ENCODE data around the gene GC.
"Not testable (repeated sequence)": the region's sequence is repeated elsewhere in the genome, so short reads cannot be mapped to it uniquely, and the experiment has no call there.

GC gene, protein sequence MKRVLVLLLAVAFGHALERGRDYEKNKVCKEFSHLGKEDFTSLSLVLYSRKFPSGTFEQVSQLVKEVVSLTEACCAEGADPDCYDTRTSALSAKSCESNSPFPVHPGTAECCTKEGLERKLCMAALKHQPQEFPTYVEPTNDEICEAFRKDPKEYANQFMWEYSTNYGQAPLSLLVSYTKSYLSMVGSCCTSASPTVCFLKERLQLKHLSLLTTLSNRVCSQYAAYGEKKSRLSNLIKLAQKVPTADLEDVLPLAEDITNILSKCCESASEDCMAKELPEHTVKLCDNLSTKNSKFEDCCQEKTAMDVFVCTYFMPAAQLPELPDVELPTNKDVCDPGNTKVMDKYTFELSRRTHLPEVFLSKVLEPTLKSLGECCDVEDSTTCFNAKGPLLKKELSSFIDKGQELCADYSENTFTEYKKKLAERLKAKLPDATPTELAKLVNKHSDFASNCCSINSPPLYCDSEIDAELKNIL

DNA sequence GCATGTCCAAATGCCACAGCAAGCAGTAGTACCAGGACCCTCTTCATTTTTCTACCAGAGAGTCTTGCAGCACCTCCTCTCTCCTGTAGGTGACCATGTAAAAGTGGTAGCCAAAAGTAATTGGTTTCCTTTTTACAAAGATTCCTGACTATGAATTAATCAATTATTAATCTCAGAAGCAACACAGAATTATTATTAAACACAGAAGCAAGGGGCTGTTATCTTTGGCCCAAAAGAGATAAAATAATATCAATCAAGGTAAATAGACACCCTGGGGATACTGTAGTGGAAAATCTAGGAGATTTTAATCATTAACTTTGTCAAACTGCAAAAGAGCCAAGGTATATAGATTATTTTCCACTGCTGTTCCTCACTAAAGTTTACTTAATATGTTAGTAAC lies at the start of gene GC:
GC (minus strand) TSS at position 108 of the 400 bp plus-strand sequence; CDS start at position 47, 61 bp downstream.
- no peak for DNase-seq

DNA sequence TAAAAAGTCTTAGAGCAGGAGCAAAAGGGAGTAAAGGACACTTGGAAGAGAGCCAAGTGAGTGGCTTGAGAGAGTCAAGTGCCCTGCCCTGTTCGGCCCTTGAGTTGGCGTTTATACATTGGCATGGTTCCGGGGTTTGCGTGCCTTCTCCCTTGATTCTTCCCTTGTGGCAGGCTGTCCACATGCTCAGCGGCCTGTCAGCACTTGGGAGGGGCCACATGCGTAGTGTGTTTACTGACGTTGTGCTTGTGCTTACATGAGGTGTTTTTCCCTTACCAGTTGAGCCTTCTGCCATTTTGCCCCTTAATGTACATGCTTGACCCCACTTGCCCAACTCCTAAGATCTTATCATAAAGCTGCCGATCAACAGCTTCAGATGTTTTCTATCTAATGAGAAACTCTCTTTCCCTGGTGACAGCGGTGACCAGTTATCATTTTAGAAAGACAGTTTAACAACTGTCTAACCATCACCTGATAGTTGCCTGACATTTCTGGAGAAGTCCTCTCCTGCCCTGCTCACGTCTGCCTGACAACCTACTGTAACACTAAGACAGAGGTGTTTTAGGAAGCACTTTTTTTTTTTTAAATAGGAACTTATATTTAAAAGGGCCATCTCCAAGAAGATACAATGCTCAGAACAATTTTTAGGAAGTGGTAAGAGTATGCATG lies 49.5 kb upstream of the GC start:
- DNase-seq, result no peak

DNA sequence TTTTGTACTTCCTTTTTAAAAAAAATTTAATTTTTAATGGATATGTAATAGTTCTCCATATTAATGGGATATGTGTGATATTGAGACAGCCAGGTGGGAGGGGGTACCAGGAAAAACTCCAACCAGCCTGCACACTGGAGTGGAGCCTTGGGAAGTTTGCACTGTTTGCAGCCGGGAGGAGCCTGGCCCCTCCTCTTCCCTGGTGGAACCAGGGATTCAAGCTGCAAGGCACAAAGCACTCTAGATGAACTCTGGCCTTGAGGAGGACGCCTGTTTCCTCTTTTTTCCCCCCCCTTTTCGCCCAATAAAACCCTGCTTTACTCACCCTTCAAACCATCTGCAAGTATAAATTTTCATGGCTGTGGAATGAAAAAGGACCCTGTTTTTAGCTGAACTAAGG lies 48.2 kb upstream of the GC start:
- peak; percentile 25 for DNase-seq

DNA sequence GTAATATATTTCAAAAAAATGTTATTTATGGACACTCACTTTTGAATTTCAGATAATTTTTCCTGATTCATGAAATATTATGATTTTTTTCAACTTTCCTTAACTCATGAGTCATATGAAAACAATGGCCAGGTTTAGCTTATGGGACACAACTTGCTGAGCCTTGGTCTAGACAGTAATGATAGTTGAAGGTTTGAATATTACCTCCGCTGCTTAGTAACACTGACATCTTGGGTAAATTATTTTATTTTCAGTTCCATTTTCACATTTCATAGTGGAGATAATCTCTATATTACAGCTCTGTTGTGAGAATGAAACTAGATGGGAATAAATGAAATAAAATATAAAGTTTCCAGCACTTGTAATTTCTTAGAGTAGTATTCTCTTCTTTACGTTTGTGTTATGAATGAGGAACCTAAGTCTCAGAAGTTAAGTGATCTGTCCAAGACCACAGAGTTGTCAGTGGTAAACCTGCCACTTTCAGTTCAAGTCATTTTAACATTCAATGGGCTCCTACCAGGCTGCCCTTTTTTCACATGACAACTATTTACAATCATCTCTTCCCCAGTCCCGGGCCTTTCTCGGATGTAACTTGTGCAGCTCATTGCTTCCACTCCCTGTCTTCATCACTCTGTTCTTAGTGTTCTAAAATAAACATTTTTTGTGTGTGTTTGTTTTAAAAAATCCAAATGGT lies 46.8 kb upstream of the GC start:
- peak; percentile 43 for DNase-seq

DNA sequence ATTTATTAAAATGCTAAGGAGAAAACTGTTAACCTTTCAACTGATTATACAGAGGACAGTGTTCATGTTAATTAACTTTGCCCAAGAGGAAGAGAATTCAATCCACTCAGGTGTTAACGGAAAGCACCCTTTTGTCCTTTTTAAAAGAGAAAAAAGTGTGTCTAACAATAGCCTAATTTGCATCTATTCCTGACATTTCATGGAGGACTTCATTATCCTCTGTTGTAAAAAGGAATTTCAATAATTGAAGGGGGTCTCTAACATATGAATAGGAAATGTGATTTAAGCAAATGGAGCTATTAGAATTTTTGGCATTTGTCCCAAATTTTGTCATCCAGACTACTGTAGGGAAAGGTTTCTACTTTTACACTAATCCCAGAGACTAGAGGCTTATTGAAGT lies 44.6 kb upstream of the GC start:
- DNase-seq, result no peak

DNA sequence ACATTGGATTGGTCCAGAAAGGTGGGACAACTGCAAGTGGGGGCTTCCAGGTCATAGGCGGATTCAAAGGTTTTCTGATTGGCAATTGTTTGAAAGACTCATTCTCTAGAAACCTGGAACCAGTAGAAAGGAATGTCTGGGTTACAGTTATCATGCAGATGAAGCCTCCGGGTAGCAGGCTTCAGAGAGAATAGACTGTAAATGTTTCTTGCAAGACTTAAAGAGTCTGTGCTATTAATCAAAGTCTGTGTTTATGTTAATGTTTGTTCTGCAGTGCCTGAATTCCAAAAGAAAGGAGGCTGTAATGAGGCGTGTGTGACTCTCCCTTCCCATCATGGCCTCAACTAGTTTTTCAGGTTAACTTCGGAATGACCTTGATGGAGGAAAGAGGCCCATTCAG lies 43.9 kb upstream of the GC start:
- DNase-seq, result no peak

DNA sequence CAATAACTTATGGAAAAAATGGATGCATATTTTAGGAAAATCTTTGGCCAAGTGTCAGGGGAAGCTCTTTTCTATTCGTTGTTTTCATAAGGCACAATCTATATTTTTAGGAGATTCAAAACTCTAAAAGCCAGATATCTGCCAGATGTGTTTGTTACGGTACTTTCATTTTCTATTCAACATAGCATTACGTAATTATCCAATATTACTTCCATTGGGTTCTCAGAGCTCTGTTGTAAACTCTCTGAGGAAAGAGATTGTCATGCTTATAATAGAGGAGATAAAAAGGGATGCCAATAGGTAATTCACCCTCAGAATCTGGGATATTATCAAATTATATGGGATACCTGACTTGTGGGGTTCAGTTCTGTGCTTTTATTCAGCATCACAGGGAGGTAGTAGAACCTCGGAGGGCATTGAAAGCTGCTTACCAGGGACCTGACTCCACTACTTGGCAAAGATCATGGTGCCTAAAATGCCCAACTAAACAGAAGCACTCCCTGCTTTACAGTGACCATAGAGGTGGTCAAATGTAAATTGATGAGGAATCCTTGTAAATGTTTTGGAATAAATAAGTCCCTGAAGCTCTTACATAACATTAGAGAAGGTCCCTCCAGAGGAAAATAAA lies 32.9 kb upstream of the GC start:
- DNase-seq, result no peak

DNA sequence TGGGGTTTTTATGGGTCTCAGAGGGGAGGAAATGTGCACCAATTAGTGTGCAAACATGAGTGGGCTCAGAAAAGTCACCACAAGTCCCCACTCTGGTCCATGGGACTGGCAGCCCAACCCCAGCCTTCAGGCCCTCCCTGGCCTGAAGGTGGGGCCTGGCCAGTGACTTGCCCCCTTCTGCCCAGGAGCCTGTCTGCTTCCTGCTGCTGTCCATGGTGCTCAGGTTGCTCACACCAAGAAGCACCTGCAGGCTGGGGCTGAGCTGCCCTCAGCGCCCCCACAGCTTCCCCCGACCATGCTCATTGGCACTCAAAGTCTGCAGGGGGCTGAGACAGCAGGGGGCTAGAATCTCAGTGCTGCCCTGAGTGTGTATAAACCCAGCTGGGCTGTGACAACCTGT lies 30.6 kb upstream of the GC start:
- DNase-seq, result no peak

DNA sequence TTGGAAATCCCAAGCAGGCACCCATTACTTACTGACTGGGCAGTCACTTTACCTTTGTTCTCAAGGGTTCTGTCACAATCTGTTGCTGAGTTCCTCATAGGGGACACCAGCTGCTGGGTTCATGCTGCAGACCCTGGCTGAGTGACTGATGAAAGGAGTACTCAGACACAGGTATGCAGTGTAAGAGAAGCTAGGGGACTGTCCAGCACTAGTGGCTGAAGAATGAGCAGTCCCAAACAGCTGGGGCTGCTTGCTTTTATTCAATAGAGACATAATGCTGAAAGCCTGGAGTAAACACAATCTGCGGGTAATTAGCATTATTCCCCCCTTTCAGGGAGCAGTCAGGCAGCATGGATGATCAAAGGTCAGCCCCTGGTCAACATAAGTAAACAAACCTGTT lies 25.9 kb upstream of the GC start:
- not testable (repeated sequence) for DNase-seq

DNA sequence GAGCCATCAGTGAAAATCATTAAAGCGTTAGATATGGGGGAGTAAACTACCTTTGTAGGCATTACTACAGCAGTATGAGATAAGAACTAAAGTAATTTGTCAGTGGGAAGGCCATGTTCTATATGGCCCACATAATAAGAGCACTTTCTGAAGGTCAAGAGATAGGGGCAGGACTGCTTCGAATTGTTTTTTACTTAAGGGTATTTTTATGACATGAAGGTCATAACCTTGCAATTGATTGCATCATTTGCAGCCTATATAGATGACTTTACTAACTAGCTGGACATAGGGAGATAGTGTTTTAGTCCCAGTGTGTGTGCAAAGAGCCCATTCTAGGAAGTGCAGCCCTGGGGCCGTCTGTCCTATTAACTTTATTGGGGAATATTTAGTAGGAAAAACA lies 23.6 kb upstream of the GC start:
- no peak for DNase-seq

DNA sequence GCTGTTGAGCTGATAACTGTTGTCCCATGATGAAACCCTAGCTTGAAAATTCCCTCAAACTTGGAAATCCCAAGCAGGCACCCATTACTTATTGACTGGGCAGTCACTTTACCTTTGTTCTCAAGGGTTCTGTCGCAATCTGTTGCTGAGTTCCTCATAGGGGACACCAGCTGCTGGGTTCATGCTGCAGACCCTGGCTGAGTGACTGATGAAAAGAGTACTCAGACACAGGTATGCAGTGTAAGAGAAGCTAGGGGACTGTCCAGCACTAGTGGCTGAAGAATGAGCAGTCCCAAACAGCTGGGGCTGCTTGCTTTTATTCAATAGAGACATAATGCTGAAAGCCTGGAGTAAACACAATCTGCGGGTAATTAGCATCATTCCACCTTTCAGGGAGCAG lies 21.4 kb upstream of the GC start:
- DNase-seq, result not testable (repeated sequence)

DNA sequence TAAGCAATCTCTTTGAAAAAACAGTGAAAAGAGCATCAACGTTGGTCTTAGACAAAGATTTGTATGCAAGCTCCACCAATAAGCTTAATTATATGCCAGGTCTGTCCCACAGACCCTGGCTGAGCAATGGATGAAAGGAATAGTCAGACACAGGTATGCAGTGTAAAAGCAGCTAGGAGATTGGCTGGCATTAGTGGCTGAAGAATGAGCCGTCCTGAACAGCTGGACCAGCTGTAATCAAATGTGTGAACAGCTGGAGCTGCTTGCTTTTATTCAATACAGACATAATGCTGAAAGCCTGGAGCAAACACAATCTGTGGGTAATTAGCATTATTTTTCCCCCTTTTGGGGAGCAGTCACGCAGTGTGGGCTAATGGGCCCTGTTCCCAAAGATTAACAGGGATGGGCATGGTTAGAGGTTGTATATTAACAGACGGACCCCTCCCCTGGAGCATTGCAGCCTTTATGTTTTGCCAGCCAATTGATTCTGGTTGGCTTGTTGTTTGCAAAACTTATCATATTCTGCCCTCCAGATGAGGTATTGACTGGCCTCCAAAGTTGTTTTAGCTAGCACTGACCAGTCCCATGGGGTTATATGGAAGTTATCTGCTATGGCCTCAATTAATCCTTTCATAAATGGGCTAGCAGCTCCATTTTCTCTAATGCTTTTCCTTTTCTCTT lies 20.3 kb upstream of the GC start:
- not testable (repeated sequence) for DNase-seq

DNA sequence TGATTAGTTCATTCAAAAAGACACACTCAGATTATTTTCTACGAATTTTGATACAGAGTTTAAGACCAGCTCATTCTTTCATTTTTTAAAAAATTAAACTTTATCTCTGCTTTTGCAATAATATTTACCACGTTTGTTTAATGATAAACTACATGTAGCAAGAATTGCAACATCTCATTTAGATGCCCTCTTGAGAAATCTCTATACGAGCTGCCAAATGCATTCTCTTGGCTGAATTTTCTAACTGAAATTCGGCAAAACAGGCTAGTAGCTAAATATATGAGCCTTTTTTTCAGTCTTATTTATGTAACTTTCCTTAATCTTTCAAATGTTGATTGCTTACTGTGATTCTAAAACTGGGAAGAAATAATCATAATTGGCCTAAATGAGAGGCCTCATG lies 2.1 kb upstream of the GC start:
- DNase-seq, result no peak

DNA sequence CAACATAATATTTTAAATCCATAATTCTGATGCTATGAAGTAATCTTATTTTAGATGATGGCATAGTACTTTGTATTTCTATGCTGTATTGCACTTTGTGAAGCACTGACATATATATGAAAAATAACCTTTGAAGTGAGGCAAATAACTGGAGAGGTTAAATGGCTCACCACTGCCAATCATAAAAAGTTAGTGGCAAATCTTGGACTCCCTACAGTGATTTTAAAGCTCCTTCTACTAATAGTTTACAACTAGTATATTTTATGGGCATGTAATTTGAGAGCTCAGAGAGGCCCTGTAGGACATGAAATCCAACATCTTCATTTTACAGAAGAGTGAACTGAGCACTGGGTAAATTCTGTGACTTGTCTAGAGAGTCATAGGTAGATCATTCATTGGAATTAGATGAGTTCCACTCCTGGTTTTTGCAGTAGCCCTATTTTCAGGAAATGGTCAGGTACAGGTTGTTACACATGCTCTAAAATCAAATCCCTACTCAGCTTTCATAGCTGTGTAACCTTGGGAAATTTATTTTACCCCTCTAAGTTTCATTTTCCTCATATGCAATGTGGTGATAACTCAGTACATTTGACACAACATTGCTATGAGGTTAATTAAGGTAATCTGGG lies 804 bp upstream of the GC start:
- DNase-seq, result no peak

DNA sequence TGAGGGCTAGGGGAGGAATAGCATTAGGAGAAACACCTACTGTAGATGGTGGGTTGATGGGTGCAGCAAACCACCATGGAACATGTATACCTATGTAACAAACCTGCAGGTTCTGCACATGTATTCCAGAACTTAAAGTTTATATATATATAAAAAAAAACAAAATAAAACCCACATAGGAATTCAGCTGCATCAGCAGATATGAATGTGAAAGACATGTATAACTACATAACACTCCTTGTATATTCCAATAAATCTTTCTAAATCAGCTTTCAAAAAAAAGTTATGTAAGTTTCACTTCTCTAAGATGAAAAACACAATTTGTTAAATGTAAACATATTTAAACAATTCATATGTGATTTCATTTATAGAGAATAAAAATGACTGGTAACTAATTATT lies 6.0 kb downstream of the GC start:
- no peak for DNase-seq

DNA sequence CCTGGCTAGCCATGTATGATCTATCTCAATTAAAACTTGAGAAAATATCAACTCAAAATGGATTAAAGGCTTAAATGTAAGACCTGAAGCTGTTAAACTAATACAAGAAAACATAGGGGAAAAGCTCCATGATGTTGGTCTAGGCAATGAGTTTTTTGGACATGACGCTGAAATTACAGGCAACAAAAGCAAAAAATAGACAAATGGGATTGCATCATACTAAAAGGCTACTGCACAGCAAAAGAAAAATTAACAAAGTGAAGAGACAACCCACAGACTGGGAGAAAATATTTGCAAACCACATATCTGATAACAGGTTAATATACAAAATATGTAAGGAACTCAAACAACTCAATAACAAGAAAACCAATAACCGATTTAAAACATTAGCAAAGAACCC lies 8.4 kb downstream of the GC start:
- no peak for DNase-seq

DNA sequence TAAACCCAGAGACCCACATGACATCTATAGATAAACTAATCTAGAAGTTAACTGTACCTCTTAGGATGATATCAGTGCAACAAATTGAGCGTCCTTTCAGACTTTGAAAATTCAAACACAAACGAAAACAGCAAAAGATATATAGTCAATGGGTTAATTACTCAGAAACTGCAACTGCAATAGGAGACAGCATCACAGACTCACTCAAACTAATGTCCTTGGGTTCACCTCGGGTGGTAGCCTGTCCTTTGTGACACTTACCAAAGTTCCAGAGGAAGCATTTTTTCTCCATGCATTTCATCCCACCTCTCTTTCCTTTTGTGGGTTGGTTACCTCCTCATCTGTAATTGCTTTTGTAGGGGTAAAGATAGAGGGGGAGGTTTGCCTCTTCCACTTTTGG lies 9.7 kb downstream of the GC start:
- DNase-seq, result no peak

DNA sequence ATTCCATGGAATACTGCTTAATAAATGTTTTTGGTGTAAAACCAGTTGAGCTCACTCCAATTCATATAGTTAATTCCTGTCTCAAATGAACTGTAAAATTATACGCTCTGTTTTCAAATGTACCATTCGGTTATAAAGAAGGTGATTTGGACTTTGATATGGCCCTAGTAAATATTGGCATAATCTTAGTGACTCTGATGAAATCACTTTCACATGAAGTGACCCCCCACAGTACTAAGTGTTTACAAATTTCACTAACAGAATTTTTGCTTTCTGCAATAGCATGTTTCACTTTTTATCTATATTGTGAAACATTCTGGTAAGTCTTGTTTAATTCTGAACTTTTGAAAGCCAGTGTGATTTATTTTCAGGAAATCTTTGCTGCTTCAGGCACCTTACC lies 10.9 kb downstream of the GC start:
- no peak for DNase-seq

DNA sequence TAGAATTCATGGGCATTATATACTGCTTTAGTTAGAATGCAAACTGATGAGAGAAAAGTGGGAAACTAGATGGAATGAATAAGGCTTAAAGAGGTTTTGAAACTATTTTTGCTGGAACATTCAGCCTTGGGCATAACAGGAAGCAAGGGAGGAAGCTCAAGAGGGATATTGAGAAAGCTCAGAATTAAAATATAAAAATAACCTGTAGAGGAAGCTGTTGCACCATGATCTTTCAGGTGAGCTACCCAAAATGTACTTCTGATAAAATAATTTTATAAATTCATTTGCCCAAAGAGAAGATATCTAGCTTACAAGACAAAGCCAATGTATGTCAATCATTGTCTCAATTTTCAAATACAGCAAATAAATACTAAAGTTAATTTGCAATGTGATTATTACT lies 11.3 kb downstream of the GC start:
- no peak for DNase-seq

DNA sequence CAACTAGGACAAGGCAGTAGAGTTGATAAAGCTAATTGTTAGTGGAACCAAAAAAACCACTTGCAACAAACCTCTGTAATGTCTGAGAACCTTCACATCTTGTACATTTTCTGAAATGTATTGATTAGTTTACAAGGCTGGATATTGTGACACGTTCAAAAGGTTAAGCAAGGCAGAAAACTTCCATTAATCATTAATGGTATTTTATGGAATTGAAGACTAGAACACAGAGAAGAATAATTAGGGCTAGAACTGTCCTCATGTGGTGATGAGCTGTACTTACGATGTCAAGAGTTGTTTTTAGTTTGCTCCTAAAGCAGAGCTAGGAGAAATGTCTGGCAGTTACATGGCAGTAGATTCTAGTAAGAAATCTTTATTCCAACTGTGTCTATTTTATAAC lies 12.3 kb downstream of the GC start:
- DNase-seq, result no peak

DNA sequence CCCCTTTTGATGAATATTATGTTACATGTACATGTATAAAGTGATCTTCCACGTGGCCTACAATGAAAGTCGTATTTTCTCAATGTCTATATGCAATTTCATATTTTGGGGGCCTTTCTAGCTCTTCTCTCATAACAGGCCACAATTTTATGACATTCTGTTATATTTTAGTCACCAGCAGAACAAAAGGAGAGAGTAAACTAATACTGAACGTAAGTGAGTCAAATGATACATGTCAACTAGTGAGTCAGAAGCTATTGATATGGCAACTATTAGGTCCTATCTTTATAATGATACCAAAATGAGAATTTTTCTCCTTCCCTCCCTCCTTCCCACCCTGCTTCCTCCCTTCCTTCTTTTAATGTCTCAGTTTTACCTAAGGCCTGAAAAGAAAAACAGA lies 14.4 kb downstream of the GC start:
- no peak for DNase-seq

DNA sequence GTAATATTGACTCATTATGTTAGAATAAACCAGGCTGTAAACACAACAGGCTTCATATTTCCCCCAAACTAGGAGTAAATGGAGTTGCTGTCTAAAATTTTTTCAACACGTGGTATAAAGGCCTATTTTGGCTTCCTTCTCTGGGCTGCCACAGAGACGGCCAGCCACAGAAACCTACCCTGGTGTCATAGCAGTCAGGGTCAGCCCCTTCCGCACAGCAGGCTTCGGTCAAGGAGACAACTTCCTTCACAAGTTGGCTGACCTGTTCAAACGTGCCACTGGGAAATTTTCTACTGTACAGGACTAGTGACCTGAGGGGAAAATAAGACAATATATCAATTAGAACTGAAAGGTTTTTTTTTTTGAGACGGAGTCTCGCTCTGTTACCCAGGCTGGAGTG lies 15.8 kb downstream of the GC start:
- DNase-seq, result no peak

All from MV-4-11 (cell line).